Muscle of back (tissue), 13 donors: ENCODE results near the gene RLBP1. TPM values are rescaled to one million over a fixed set of nuclear protein-coding genes. Genes with fewer than 3 reads are reported as not detected.
"Not testable (repeated sequence)": the region's sequence is repeated elsewhere in the genome, so short reads cannot be mapped to it uniquely, and the experiment has no call there.

Experiments
- DNase-seq, 3 donors: peaks; one replicate each; pipeline versions ENCODE4 v3.0.0 to v3.0.0-alpha.2; 2013
- long read RNA-seq, 9 donors: transcript quantifications; one replicate each; lab custom pipeline, GENCODE V29; 2026
- polyA plus RNA-seq, 10 donors: library from polyadenylated mRNA; unstranded; fragments of 120-200 nt; gene quantifications; one replicate each; pipeline ENCODE4 v1.2.1, GENCODE V29; 2013; ENCODE audit not compliant: insufficient read length in 10 of 10

The RLBP1 gene
- polyA plus RNA-seq: under 1 TPM in 7 of 10 donors, not detected in 3; 0.09 to 0.62 (median 0.29) TPM
- long read RNA-seq, donor 1: 0 reads
- long read RNA-seq, donor 2: 0 reads
- long read RNA-seq, donor 3: 0 reads
- long read RNA-seq, donor 4: 0 reads
- long read RNA-seq, donor 5: 0 reads
- long read RNA-seq, donor 6: 0 reads
- long read RNA-seq, donor 7: 0 reads
- long read RNA-seq, donor 8: 0 reads
- long read RNA-seq, donor 9: 0 reads

- no peak for DNase-seq
Measured at GRCh38 chr15:89221543-89221942, at the start of gene RLBP1. Gene RLBP1 (minus strand): TSS chr15:89221579. CDS start chr15:89218975, 2,604 bp downstream.

GRCh38 chr15:89250142-89250541 lies 28.8 kb upstream of the RLBP1 start:
- DNase-seq: not testable (repeated sequence)

- no peak for DNase-seq
Measured at GRCh38 chr15:89248584-89248983, 27.2 kb upstream of the RLBP1 start.

- no peak for DNase-seq
Measured at GRCh38 chr15:89247446-89247845, 26.1 kb upstream of the RLBP1 start.

- no peak for DNase-seq
Measured at GRCh38 chr15:89244574-89244903, 23.2 kb upstream of the RLBP1 start.

- peak; percentile 93 to 97 (median 95) for DNase-seq
Measured at GRCh38 chr15:89243691-89244573, 22.6 kb upstream of the RLBP1 start, which contains the start of gene FANCI. Gene FANCI (plus strand): TSS chr15:89243979. CDS start chr15:89247648, 3,669 bp downstream.

GRCh38 chr15:89243046-89243690 lies 21.8 kb upstream of the RLBP1 start:
- no peak for DNase-seq

GRCh38 chr15:89239883-89240810 lies 18.8 kb upstream of the RLBP1 start:
- not testable (repeated sequence) for DNase-seq

- no peak for DNase-seq
Measured at GRCh38 chr15:89231832-89232231, 10.5 kb upstream of the RLBP1 start.

- no peak for DNase-seq
Measured at GRCh38 chr15:89230277-89230676, 8.9 kb upstream of the RLBP1 start.

GRCh38 chr15:89227425-89227824 lies 6.0 kb upstream of the RLBP1 start:
- no peak for DNase-seq

- DNase-seq: no peak
Measured at GRCh38 chr15:89226359-89227221, 5.2 kb upstream of the RLBP1 start.

- no peak for DNase-seq
Measured at GRCh38 chr15:89225588-89225987, 4.2 kb upstream of the RLBP1 start.

- no peak for DNase-seq
Measured at GRCh38 chr15:89218531-89218930, 2.8 kb downstream of the RLBP1 start.

- DNase-seq: no peak
Measured at GRCh38 chr15:89217686-89218376, 3.5 kb downstream of the RLBP1 start.

- no peak for DNase-seq
Measured at GRCh38 chr15:89217031-89217430, 4.3 kb downstream of the RLBP1 start.

- DNase-seq: no peak
Measured at GRCh38 chr15:89215627-89216026, 5.8 kb downstream of the RLBP1 start.

GRCh38 chr15:89211678-89212170 lies 9.7 kb downstream of the RLBP1 start:
- no peak for DNase-seq

GRCh38 chr15:89209057-89209456 lies 12.3 kb downstream of the RLBP1 start:
- no peak for DNase-seq

GRCh38 chr15:89208256-89208655 lies 13.1 kb downstream of the RLBP1 start:
- DNase-seq: no peak
